Activated T-cell treated with anti-CD3 and anti-CD28 coated beads, Interleukin-2, amount 50 U/mL, for 48 hours (primary cell): Measurements from ENCODE around the gene PLBD1.

Experiments used
- DNase-seq, 2 experiments: peaks; one replicate each; pipeline ENCODE4 v3.0.0-alpha.2; 2020

PLBD1 gene

GRCh38 chr12:14482361-14482760 lies 85.3 kb downstream of the PLBD1 start:
- no peak for DNase-seq

GRCh38 chr12:14481201-14481600 lies 86.5 kb downstream of the PLBD1 start:
- DNase-seq, result no peak

GRCh38 chr12:14479004-14479403 lies 88.7 kb downstream of the PLBD1 start:
- DNase-seq, result no peak

- no peak for DNase-seq
Observed at GRCh38 chr12:14473707-14474287, 93.9 kb downstream of the PLBD1 start.

GRCh38 chr12:14471497-14471896 lies 96.2 kb downstream of the PLBD1 start:
- no peak for DNase-seq

- DNase-seq, result no peak
Observed at GRCh38 chr12:14460212-14460841, 107.4 kb downstream of the PLBD1 start.

GRCh38 chr12:14454098-14454907 lies 113.4 kb downstream of the PLBD1 start:
- DNase-seq, result peak in 1 of 2 experiments; percentile 31
